Suprapubic skin (tissue), 4 donors: ENCODE results near the gene OTOF.

Experiments
- EP300 ChIP-seq: sonication (generic); formaldehyde crosslinking; IDR thresholded peaks from one replicate; pipeline ENCODE4 v1.6.1; 2017; ENCODE audit warnings: antibody characterized with exemption
- POLR2A ChIP-seq, 2 donors: fragments of 450-650 bp; IDR thresholded peaks; one replicate each; pipeline ENCODE4 v1.6.1; 2017; ENCODE audit warnings: antibody characterized with exemption in 2 of 2, mild to moderate bottlenecking in 2 of 2, moderate library complexity in 2 of 2
- POLR2AphosphoS5 ChIP-seq, 3 donors: sonication (generic); formaldehyde crosslinking; IDR thresholded peaks; one replicate each; pipeline ENCODE4 v1.6.1; 2017; ENCODE audit warnings: antibody characterized with exemption in 3 of 3
- TF ChIP-seq, protein P1 (sequence below), 2 donors: fragments of 200-600 bp in 1 of 2; fragments of 450-650 bp in 1 of 2; sonication (generic) in 1 of 2; IDR thresholded peaks; one replicate each; pipeline ENCODE4 v1.5.1; 2016 to 2019; ENCODE audit warnings: antibody characterized with exemption in 2 of 2, mild to moderate bottlenecking in 1 of 2, moderate library complexity in 1 of 2

DNA sequence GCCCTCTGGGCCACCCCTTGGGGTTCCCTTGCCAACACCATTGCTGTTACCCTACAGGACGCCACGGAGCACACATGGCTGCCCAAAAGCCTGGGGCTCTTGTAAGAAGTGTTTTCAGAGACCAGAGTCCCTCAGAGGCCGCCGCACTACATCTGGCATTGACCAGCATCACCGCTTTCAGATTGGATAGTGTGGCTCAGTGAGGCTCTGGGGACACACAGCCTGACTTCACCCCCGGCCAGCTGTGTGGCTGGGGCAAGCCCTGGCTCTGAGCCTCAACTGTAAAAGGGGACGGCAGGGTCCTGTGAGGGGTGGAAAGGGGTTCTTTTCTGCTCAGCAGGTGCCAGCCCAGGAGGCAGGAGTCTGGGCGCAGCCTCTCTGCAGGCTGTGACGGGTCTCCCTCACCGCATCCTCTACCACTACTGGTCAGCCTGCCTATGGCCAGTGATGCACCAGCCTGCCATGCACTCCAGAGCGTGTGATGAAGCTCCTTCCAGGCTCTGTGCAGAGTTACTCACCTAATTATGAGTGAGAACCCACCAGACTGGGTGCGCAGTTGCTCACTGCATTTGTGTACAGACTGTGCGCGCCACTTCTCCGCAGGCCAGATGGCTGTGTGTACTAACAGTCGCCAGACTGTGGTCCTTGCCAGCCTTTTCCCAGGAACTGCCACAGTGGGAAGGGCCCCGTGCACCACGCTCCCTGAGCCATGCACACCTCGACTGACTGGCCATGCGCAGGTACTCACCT lies 10.7 kb upstream of the OTOF start:
- TF ChIP-seq EP300 (no peak), POLR2A (IDR thresholded peaks at IDR 0.05) (no peak), POLR2AphosphoS5 (IDR thresholded peaks at IDR 0.05) (no peak)
- TF ChIP-seq, protein P1, sequence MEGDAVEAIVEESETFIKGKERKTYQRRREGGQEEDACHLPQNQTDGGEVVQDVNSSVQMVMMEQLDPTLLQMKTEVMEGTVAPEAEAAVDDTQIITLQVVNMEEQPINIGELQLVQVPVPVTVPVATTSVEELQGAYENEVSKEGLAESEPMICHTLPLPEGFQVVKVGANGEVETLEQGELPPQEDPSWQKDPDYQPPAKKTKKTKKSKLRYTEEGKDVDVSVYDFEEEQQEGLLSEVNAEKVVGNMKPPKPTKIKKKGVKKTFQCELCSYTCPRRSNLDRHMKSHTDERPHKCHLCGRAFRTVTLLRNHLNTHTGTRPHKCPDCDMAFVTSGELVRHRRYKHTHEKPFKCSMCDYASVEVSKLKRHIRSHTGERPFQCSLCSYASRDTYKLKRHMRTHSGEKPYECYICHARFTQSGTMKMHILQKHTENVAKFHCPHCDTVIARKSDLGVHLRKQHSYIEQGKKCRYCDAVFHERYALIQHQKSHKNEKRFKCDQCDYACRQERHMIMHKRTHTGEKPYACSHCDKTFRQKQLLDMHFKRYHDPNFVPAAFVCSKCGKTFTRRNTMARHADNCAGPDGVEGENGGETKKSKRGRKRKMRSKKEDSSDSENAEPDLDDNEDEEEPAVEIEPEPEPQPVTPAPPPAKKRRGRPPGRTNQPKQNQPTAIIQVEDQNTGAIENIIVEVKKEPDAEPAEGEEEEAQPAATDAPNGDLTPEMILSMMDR (IDR thresholded peaks at IDR 0.05): no peak
